ENCODE measurements around the gene HSFX2. TPM values are rescaled to one million over a fixed set of nuclear protein-coding genes. Genes with fewer than 3 reads are reported as not detected.
A peak's percentile ranks its signal among the peaks of the same experiment; 100 is the strongest.
"Not testable (repeated sequence)": the region's sequence is repeated elsewhere in the genome, so short reads cannot be mapped to it uniquely, and the experiment has no call there.

The HSFX2 gene
- total RNA-seq, 4 donors from 2014 or later, result not detected

- H3K4me3 ChIP-seq (ENCODE audit: low read depth, poor library complexity, severe bottlenecking); intact Hi-C loops (cut with DNase I; ENCODE audit: low total_unique reads): not testable (repeated sequence)
- WGBS, 2 donors, result 71% methylated on average over 16 of the region's 29 CpGs; no CpG with 5 or more reads in 1 of the 2 donors
- DNase-seq (ENCODE audit: low spot score in 2 of 2), result peak in 1 of 2 donors; percentile 50
Observed at GRCh38 chrX:149545545-149546543, 49.3 kb downstream of the HSFX2 start.

Other genes with a start within 250 kb of the HSFX2 start
- 10 to 100 TPM; 57.2 to 79.5 (median 70.7) TPM for gene IDS, start 90.0 kb downstream of the HSFX2 start, total RNA-seq
- 10 to 100 TPM in 3 of 4 donors, 1 to 10 TPM in 1; 3.9 to 13.4 (median 11.5) TPM for gene EOLA1, start 54.3 kb downstream of the HSFX2 start, total RNA-seq
- gene HSFX3, start 45.4 kb downstream of the HSFX2 start, total RNA-seq, result not detected
- not detected for gene MAGEA9B, start 7.9 kb downstream of the HSFX2 start, total RNA-seq
- 10 to 100 TPM; 18.5 to 28.8 (median 22.1) TPM for gene TMEM185A, start 36.5 kb upstream of the HSFX2 start, total RNA-seq
- gene MAGEA11, start 116.7 kb upstream of the HSFX2 start, total RNA-seq, result under 1 TPM in 1 of 4 donors, not detected in 3; 0.13 TPM
- 1 to 10 TPM in 3 of 4 donors, not detected in 1; 2.1 to 2.6 (median 2.2) TPM for gene HSFX1, start 178.8 kb upstream of the HSFX2 start, total RNA-seq
- not detected for gene MAGEA9, start 186.6 kb upstream of the HSFX2 start, total RNA-seq

Measured in lower leg skin (tissue), 4 donors.